ENCODE data around the gene PKHD1. TPM values are rescaled to one million over a fixed set of nuclear protein-coding genes. Genes with fewer than 3 reads are reported as not detected.

The PKHD1 gene
- polyA plus RNA-seq, 2 donors = under 0.01 to 0.01 TPM

- 86 to 87% methylated on average over 8 of the region's 8 CpGs for WGBS, 2 donors
- Histone ChIP-seq H3K4me1 (ENCODE audit: control insufficient read depth in 2 of 2, insufficient read depth in 2 of 2, low read length in 1 of 2) (no peaks in the 10 kb centered on the region), H3K27me3 (ENCODE audit: control insufficient read depth in 1 of 2, insufficient read depth in 2 of 2, low read length in 2 of 2) (peaks cover 0 to 4% of the 10 kb centered on the region in 2 donors), H3K36me3 (ENCODE audit: control insufficient read depth in 2 of 2, insufficient read depth in 2 of 2, low read length in 1 of 2) (no peaks in the 10 kb centered on the region), H3K4me3 (ENCODE audit: low read depth in 1 of 2, low read length in 2 of 2) (no peak overlapping the region), H3K27ac (ENCODE audit: low read depth in 2 of 2, low read length in 1 of 2) (no peak overlapping the region), H3K9me3 (ENCODE audit: control insufficient read depth in 2 of 2, insufficient read depth in 1 of 2, low read depth in 1 of 2, low read length in 1 of 2) (no peaks in the 10 kb centered on the region)
These were observed 34.2 kb downstream of the PKHD1 start for GRCh38 chr6:52053038-52053695.

GRCh38 chr6:52050051-52050405, 37.4 kb downstream of the PKHD1 start:
- H3K27me3 ChIP-seq (ENCODE audit: control insufficient read depth in 1 of 2, insufficient read depth in 2 of 2, low read length in 2 of 2) = peaks cover 0 to 4% of the 10 kb centered on the region in 2 donors
- WGBS, 2 donors = 55 to 57% methylated on average over 7 of the region's 7 CpGs
- no peaks in the 10 kb centered on the region for H3K36me3 ChIP-seq (ENCODE audit: control insufficient read depth in 2 of 2, insufficient read depth in 2 of 2, low read length in 1 of 2)
- no peak overlapping the region for H3K4me3 ChIP-seq (ENCODE audit: low read depth in 1 of 2, low read length in 2 of 2)
- no peaks in the 10 kb centered on the region for H3K4me1 ChIP-seq (ENCODE audit: control insufficient read depth in 2 of 2, insufficient read depth in 2 of 2, low read length in 1 of 2)
- H3K27ac ChIP-seq (ENCODE audit: low read depth in 2 of 2, low read length in 1 of 2) = no peak overlapping the region
- no peaks in the 10 kb centered on the region for H3K9me3 ChIP-seq (ENCODE audit: control insufficient read depth in 2 of 2, insufficient read depth in 1 of 2, low read depth in 1 of 2, low read length in 1 of 2)

GRCh38 chr6:52049252-52050050, 38.0 kb downstream of the PKHD1 start:
- H3K4me1 ChIP-seq (ENCODE audit: control insufficient read depth in 2 of 2, insufficient read depth in 2 of 2, low read length in 1 of 2) = no peaks in the 10 kb centered on the region
- no peak overlapping the region for H3K4me3 ChIP-seq (ENCODE audit: low read depth in 1 of 2, low read length in 2 of 2)
- H3K36me3 ChIP-seq (ENCODE audit: control insufficient read depth in 2 of 2, insufficient read depth in 2 of 2, low read length in 1 of 2) = no peaks in the 10 kb centered on the region
- H3K27me3 ChIP-seq (ENCODE audit: control insufficient read depth in 1 of 2, insufficient read depth in 2 of 2, low read length in 2 of 2) = peaks cover 0 to 4% of the 10 kb centered on the region in 2 donors
- WGBS, 2 donors = 40% methylated on average over 3 of the region's 3 CpGs
- H3K9me3 ChIP-seq (ENCODE audit: control insufficient read depth in 2 of 2, insufficient read depth in 1 of 2, low read depth in 1 of 2, low read length in 1 of 2) = no peaks in the 10 kb centered on the region
- H3K27ac ChIP-seq (ENCODE audit: low read depth in 2 of 2, low read length in 1 of 2) = no peak overlapping the region

GRCh38 chr6:52046456-52046855, 41.0 kb downstream of the PKHD1 start:
- H3K4me1 ChIP-seq (ENCODE audit: control insufficient read depth in 2 of 2, insufficient read depth in 2 of 2, low read length in 1 of 2) = no peaks in the 10 kb centered on the region
- H3K36me3 ChIP-seq (ENCODE audit: control insufficient read depth in 2 of 2, insufficient read depth in 2 of 2, low read length in 1 of 2) = no peaks in the 10 kb centered on the region
- no peak overlapping the region for H3K27ac ChIP-seq (ENCODE audit: low read depth in 2 of 2, low read length in 1 of 2)
- WGBS, 2 donors = 0 to 9% methylated on average over 1 of the region's 1 CpG
- no peak overlapping the region for H3K4me3 ChIP-seq (ENCODE audit: low read depth in 1 of 2, low read length in 2 of 2)
- no peaks in the 10 kb centered on the region for H3K9me3 ChIP-seq (ENCODE audit: control insufficient read depth in 2 of 2, insufficient read depth in 1 of 2, low read depth in 1 of 2, low read length in 1 of 2)
- no peaks in the 10 kb centered on the region for H3K27me3 ChIP-seq (ENCODE audit: control insufficient read depth in 1 of 2, insufficient read depth in 2 of 2, low read length in 2 of 2)

DNA sequence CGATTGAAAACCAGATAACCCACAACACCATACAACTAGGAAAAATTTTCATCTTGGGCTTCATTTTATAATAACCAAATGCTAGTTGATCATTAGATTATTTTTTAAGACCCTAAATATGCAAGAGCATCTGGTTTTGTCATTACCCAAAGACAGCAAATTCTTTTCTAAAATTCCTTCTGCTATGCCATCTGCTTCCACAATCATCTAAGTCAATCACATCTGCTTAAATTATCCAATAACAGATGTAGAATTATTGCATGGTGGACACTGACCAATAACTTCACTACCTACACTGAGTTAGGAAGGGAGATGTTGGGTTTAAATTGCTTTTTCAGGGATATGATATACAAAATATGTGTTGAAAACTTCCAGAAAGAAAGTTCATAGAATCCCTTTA, 41.9 kb downstream of the PKHD1 start:
- Histone ChIP-seq H3K4me3 (ENCODE audit: low read depth in 1 of 2, low read length in 2 of 2) (no peak overlapping the region), H3K9me3 (ENCODE audit: control insufficient read depth in 2 of 2, insufficient read depth in 1 of 2, low read depth in 1 of 2, low read length in 1 of 2) (no peaks in the 10 kb centered on the region), H3K36me3 (ENCODE audit: control insufficient read depth in 2 of 2, insufficient read depth in 2 of 2, low read length in 1 of 2) (no peaks in the 10 kb centered on the region), H3K27me3 (ENCODE audit: control insufficient read depth in 1 of 2, insufficient read depth in 2 of 2, low read length in 2 of 2) (no peaks in the 10 kb centered on the region), H3K27ac (ENCODE audit: low read depth in 2 of 2, low read length in 1 of 2) (no peak overlapping the region), H3K4me1 (ENCODE audit: control insufficient read depth in 2 of 2, insufficient read depth in 2 of 2, low read length in 1 of 2) (no peaks in the 10 kb centered on the region)
- WGBS, 2 donors = 53 to 75% methylated on average over 1 of the region's 1 CpG

- Histone ChIP-seq H3K27me3 (ENCODE audit: control insufficient read depth in 1 of 2, insufficient read depth in 2 of 2, low read length in 2 of 2) (no peaks in the 10 kb centered on the region), H3K4me1 (ENCODE audit: control insufficient read depth in 2 of 2, insufficient read depth in 2 of 2, low read length in 1 of 2) (no peaks in the 10 kb centered on the region), H3K27ac (ENCODE audit: low read depth in 2 of 2, low read length in 1 of 2) (no peak overlapping the region), H3K36me3 (ENCODE audit: control insufficient read depth in 2 of 2, insufficient read depth in 2 of 2, low read length in 1 of 2) (no peaks in the 10 kb centered on the region), H3K4me3 (ENCODE audit: low read depth in 1 of 2, low read length in 2 of 2) (no peak overlapping the region), H3K9me3 (ENCODE audit: control insufficient read depth in 2 of 2, insufficient read depth in 1 of 2, low read depth in 1 of 2, low read length in 1 of 2) (no peaks in the 10 kb centered on the region)
- WGBS, 2 donors = 71 to 74% methylated on average over 5 of the region's 5 CpGs
These were observed 42.4 kb downstream of the PKHD1 start for GRCh38 chr6:52045033-52045432.

- WGBS, 2 donors = 75 to 81% methylated on average over 2 of the region's 2 CpGs
These were observed 45.1 kb downstream of the PKHD1 start for GRCh38 chr6:52042141-52042885.

DNA sequence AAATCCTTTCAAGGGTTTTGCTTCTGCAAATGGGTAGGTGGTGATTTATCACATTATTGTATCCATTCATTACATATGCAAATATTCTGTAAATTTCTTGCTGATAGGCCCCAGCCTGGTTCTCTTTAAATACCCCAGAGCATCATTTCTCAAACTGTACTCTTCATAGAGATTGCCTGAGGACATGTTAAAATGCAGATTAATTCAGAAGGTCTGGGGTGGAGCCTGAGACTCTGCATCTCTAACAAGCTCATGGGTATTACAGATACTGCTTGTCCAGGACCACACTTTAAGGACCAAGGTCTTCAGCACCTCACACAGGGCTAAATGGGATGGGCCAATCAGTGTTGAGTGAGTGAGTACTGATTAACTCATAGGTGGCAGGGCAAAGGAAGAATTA, 46.3 kb downstream of the PKHD1 start:
- Histone ChIP-seq H3K36me3 (ENCODE audit: control insufficient read depth in 2 of 2, insufficient read depth in 2 of 2, low read length in 1 of 2) (no peaks in the 10 kb centered on the region), H3K4me3 (ENCODE audit: low read depth in 1 of 2, low read length in 2 of 2) (no peak overlapping the region), H3K4me1 (ENCODE audit: control insufficient read depth in 2 of 2, insufficient read depth in 2 of 2, low read length in 1 of 2) (no peaks in the 10 kb centered on the region), H3K9me3 (ENCODE audit: control insufficient read depth in 2 of 2, insufficient read depth in 1 of 2, low read depth in 1 of 2, low read length in 1 of 2) (no peaks in the 10 kb centered on the region), H3K27ac (ENCODE audit: low read depth in 2 of 2, low read length in 1 of 2) (no peak overlapping the region), H3K27me3 (ENCODE audit: control insufficient read depth in 1 of 2, insufficient read depth in 2 of 2, low read length in 2 of 2) (no peaks in the 10 kb centered on the region)

More at GRCh38 chr6:52042141-52042885, 45.1 kb downstream of the PKHD1 start:
- Histone ChIP-seq H3K4me3 (ENCODE audit: low read depth in 1 of 2, low read length in 2 of 2) (no peak overlapping the region), H3K4me1 (ENCODE audit: control insufficient read depth in 2 of 2, insufficient read depth in 2 of 2, low read length in 1 of 2) (no peaks in the 10 kb centered on the region), H3K27ac (ENCODE audit: low read depth in 2 of 2, low read length in 1 of 2) (no peak overlapping the region), H3K36me3 (ENCODE audit: control insufficient read depth in 2 of 2, insufficient read depth in 2 of 2, low read length in 1 of 2) (no peaks in the 10 kb centered on the region), H3K27me3 (ENCODE audit: control insufficient read depth in 1 of 2, insufficient read depth in 2 of 2, low read length in 2 of 2) (no peaks in the 10 kb centered on the region), H3K9me3 (ENCODE audit: control insufficient read depth in 2 of 2, insufficient read depth in 1 of 2, low read depth in 1 of 2, low read length in 1 of 2) (no peaks in the 10 kb centered on the region)

GRCh38 chr6:52027699-52028098, 59.7 kb downstream of the PKHD1 start:
- Histone ChIP-seq H3K36me3 (ENCODE audit: control insufficient read depth in 2 of 2, insufficient read depth in 2 of 2, low read length in 1 of 2) (no peaks in the 10 kb centered on the region), H3K9me3 (ENCODE audit: control insufficient read depth in 2 of 2, insufficient read depth in 1 of 2, low read depth in 1 of 2, low read length in 1 of 2) (no peaks in the 10 kb centered on the region), H3K4me3 (ENCODE audit: low read depth in 1 of 2, low read length in 2 of 2) (no peak overlapping the region), H3K27ac (ENCODE audit: low read depth in 2 of 2, low read length in 1 of 2) (no peak overlapping the region), H3K27me3 (ENCODE audit: control insufficient read depth in 1 of 2, insufficient read depth in 2 of 2, low read length in 2 of 2) (no peaks in the 10 kb centered on the region), H3K4me1 (ENCODE audit: control insufficient read depth in 2 of 2, insufficient read depth in 2 of 2, low read length in 1 of 2) (no peaks in the 10 kb centered on the region)
- 56 to 68% methylated on average over 2 of the region's 2 CpGs for WGBS, 2 donors
